Measurements from ENCODE around the gene RHOA. TPM values are rescaled to one million over a fixed set of nuclear protein-coding genes. Genes with fewer than 3 reads are reported as not detected.

The RHOA gene
- total and polyA plus RNA-seq, 2 of the 13 experiments (the other 11 are each of a cell fraction or from before 2014, with no cell fraction given): 131 to 177 TPM

- TF ChIP-seq PHF20 (CRISPR knock-in tag; IDR thresholded peaks at IDR 0.05) (peak; percentile 87), PCBP1 (IDR thresholded peaks at IDR 0.05; ENCODE audit: borderline replicate concordance, low read depth, low read length) (no peak), TEAD2 (CRISPR knock-in tag; IDR thresholded peaks at IDR 0.05) (no peak), ZNF766 (CRISPR knock-in tag; IDR thresholded peaks at IDR 0.05; ENCODE audit: borderline replicate concordance) (0 out of 2 replicates have a peak, but pooled peaks have one; percentile 82), ARNT (IDR thresholded peaks at IDR 0.05) (no peak), RFXANK (CRISPR knock-in tag; IDR thresholded peaks at IDR 0.05) (no peak), GATAD2A (CRISPR knock-in tag; IDR thresholded peaks at IDR 0.05) (peak; percentile 90), STAT5B (CRISPR knock-in tag; IDR thresholded peaks at IDR 0.05) (peak; percentile 36; the same call in 1 of the 2 replicates), SPEN (CRISPR knock-in tag; IDR thresholded peaks at IDR 0.05; ENCODE audit: low read depth) (peak; percentile 98), ZNF44 (CRISPR knock-in tag; IDR thresholded peaks at IDR 0.05) (peak; percentile 98), HNRNPL (IDR thresholded peaks at IDR 0.05; ENCODE audit: low read depth, low read length) (no peak), SKIL (CRISPR knock-in tag; IDR thresholded peaks at IDR 0.05; ENCODE audit: borderline replicate concordance) (peak; percentile 73; the same call in 1 of the 2 replicates), RXRA (CRISPR knock-in tag; IDR thresholded peaks at IDR 0.05) (peak; percentile 57; the same call in 1 of the 2 replicates), MATR3 (CRISPR knock-in tag; IDR thresholded peaks at IDR 0.05) (no peak), ZNF607 (CRISPR knock-in tag; IDR thresholded peaks at IDR 0.05; ENCODE audit: borderline replicate concordance) (peak; percentile 98), MBD4 (IDR thresholded peaks at IDR 0.05; ENCODE audit: borderline replicate concordance, low read length) (no peak), ZNF296 (CRISPR knock-in tag; conservative IDR thresholded peaks at IDR 0.05) (peak; percentile 84; the same call in 1 of the 2 replicates), MXD1 (CRISPR knock-in tag; IDR thresholded peaks at IDR 0.05) (peak; percentile 96), KDM6A (CRISPR knock-in tag; IDR thresholded peaks at IDR 0.05; ENCODE audit: low read depth) (no peak), TSC22D2 (CRISPR knock-in tag; IDR thresholded peaks at IDR 0.05; ENCODE audit: borderline replicate concordance) (peak; percentile 90; the same call in 1 of the 2 replicates), FOXO1 (CRISPR knock-in tag; IDR thresholded peaks at IDR 0.05) (peak; percentile 58; the same call in 1 of the 2 replicates)
- TF ChIP-seq, protein P1, sequence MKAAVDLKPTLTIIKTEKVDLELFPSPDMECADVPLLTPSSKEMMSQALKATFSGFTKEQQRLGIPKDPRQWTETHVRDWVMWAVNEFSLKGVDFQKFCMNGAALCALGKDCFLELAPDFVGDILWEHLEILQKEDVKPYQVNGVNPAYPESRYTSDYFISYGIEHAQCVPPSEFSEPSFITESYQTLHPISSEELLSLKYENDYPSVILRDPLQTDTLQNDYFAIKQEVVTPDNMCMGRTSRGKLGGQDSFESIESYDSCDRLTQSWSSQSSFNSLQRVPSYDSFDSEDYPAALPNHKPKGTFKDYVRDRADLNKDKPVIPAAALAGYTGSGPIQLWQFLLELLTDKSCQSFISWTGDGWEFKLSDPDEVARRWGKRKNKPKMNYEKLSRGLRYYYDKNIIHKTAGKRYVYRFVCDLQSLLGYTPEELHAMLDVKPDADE (CRISPR knock-in tag; IDR thresholded peaks at IDR 0.05): 0 out of 2 replicates have a peak, but pooled peaks have one; percentile 27
- TF ChIP-seq, protein P2, sequence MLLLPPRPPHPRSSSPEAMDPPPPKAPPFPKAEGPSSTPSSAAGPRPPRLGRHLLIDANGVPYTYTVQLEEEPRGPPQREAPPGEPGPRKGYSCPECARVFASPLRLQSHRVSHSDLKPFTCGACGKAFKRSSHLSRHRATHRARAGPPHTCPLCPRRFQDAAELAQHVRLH (CRISPR knock-in tag; IDR thresholded peaks at IDR 0.05; ENCODE audit: borderline replicate concordance, low read depth): peak; percentile 95
- TF ChIP-seq, protein P3, sequence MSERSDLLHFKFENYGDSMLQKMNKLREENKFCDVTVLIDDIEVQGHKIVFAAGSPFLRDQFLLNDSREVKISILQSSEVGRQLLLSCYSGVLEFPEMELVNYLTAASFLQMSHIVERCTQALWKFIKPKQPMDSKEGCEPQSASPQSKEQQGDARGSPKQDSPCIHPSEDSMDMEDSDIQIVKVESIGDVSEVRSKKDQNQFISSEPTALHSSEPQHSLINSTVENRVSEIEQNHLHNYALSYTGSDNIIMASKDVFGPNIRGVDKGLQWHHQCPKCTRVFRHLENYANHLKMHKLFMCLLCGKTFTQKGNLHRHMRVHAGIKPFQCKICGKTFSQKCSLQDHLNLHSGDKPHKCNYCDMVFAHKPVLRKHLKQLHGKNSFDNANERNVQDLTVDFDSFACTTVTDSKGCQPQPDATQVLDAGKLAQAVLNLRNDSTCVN (CRISPR knock-in tag; IDR thresholded peaks at IDR 0.05; ENCODE audit: borderline replicate concordance): peak; percentile 64; the same call in 1 of the 2 replicates
Observed at GRCh38 chr3:49339941-49340800, 71.6 kb downstream of the RHOA start, which contains the start of gene USP4 (continued).
